Measurements from ENCODE around the gene PAPOLA.
"Not testable (repeated sequence)": the region's sequence is repeated elsewhere in the genome, so short reads cannot be mapped to it uniquely, and the experiment has no call there.

The PAPOLA gene

DNA sequence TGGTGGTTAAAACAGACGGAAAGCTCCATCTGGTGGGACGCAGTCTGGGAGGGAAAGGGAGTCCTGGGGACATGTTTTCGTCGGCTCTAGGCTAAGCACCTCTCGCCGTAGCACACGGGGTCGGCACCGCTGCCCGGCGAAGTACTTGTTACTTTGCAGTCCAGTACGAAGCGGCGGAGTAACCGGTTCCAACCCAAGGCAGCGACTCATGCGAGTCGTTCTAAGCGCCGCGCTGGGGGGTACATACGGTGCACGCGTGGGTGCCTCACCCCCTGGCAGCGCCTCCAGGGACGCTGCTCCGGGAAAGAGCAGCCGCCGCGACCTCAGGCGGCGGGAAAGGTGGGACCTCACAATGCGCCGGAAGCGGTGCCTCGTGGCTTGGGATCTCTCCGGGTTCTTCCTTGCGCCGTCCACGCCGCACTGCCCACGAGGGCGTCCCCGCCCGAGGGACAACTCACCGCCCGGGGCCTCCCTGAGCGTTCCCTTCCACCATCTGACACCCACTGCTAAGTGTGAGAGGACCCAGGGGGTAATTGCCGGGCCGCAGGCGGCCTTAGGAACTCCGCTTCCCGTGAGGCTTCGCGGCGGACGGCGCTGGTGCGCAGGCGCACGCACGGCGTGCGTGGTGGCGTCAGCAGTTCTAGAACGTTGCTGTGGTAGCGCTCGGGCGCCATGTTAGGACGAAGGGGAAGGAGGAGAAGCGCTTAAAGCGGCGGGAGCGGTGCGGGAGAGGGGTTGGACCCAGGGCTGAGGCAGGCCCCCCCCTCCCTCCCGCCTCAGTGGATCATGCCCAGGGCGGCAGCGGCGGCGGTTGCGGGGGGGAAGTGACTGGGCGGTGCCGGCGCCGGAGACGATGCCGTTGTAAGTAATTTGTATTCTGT, at the start of gene PAPOLA:
Gene PAPOLA (plus strand): TSS at position 643 of the 881 bp plus-strand sequence. CDS start 211 bp downstream, at position 854.
- DNase-seq: peak; percentile 62 to 88

- DNase-seq: no peak
Measured at GRCh38 chr14:96452684-96453083, 49.5 kb upstream of the PAPOLA start.

- no peak for DNase-seq
Measured at GRCh38 chr14:96455588-96455987, 46.6 kb upstream of the PAPOLA start.

DNA sequence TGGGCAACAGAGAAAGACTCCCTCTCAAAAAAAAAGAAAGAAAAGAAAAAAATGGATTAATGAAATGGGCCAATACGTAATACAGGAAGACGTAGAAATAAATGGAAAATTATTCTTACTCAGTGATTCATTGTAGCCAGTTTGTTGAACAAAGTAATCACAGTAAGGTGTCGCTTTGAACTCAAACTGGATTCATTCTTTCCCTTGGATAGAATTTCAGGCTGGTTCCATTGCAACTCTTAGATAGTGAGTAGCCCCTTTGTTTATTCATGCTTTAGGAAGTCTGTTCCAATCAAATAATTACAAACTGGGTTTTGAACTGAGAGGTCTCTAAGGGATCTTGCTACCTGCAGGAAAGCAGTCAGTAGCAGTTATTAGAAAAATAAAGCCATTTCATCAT, 42.3 kb upstream of the PAPOLA start:
- no peak for DNase-seq

GRCh38 chr14:96461950-96462798, 40.0 kb upstream of the PAPOLA start:
- DNase-seq: no peak

GRCh38 chr14:96464136-96464535, 38.0 kb upstream of the PAPOLA start:
- DNase-seq: no peak

- DNase-seq: no peak
Measured at GRCh38 chr14:96466918-96467317, 35.3 kb upstream of the PAPOLA start.

DNA sequence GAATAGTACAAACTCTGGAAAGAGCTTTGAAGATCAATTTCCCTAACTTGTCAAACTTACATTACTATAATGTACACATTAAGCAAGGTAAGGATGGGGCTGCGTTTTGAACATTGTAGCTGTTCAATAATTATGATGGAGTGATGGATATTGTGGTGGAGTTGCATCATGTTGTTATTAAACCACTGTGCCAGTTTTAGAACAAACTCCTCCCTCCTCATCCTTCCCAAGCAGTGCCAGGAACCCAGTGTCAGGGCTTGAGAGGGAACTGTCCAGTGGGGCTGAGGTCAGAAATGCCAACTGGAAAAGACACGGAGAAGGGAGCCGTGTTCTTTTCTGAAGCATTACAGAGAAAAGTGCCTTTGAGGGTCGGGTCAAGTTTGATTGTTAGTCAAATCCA, 31.9 kb upstream of the PAPOLA start:
- no peak for DNase-seq

GRCh38 chr14:96470967-96471366, 31.2 kb upstream of the PAPOLA start:
- DNase-seq: not testable (repeated sequence)

DNA sequence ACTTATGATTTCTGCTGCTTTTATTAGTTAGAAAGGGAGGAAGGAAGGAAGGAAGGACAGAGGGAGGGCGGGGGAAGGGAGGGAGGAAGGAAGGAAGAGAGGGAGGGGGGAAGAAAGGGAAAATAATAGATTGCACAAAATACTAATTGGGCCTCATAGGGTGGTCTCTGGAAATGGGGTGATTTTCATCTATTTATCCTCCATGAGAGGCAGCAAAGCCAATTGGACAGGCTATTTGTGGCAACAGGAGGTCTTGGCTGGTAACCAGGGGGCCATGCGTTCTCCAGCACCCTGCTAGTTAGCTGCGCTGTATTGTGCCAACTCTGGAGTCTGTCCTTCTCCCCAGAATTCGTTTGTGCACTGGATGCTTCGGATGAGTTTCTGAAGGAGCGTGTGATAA, 24.1 kb upstream of the PAPOLA start:
- DNase-seq: no peak

DNA sequence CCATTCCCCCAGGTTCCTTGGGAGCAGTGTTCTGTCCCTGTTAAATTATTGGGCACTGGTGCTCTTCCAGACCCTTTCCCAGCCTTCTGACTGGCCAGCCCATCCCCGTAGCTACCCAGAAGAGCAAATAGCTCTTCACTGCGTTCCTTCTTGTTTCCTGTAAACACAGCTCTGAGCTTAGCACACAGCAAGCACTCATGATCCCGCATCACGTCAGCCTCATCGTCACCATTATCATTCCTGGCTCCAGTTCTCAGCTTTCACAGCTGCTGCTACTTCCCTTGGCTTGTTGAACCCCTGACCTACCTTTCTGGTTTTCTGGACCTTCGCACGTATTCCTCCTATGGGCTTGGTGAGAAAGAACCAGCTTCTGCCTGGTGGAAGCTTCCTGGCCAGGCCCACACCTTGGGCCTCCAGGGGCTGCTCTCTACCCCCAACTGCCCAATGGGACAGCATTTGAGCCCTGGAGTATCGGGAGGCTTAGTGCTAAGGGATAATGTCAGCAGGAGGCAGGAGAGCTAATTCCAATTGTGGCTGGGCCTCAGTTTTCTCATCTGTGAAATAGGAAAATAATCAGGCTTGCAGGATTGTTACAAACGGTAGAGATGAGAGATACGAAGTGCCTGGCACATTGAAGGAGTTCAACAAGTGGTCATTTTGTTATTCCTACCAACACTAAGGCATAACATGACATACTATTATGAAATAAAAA, 22.6 kb upstream of the PAPOLA start:
- no peak for DNase-seq

DNA sequence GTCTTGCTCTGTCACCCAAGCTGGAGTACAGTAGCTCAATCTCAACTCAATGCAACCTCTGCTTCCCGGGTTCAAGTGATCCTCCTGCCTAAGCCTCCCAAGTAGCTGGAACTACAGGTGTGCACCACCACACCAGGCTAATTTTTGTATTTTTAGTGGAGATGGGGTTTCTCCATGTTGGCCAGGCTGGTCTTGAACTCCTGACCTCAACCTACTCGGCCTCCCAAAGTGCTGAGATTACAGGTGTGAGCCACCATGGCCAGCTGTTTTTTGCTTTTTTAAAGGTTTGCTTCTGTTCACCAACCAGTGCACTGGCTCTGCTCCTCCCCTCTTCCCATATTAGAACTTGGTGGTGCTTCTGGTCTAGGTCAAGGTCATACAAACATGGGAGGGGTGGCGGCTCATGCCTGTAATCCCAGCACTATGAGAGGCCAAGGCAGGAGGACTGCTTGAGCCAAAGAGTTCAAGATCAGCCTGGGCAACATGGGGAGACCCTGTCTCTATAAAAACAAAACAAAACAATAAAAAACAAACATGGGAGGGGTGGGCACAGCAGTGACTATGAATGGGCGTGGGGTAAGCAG, 20.4 kb upstream of the PAPOLA start:
- no peak for DNase-seq

- no peak for DNase-seq
Measured at GRCh38 chr14:96482986-96483385, 19.2 kb upstream of the PAPOLA start.

- no peak for DNase-seq
Measured at GRCh38 chr14:96484399-96484798, 17.8 kb upstream of the PAPOLA start.

DNA sequence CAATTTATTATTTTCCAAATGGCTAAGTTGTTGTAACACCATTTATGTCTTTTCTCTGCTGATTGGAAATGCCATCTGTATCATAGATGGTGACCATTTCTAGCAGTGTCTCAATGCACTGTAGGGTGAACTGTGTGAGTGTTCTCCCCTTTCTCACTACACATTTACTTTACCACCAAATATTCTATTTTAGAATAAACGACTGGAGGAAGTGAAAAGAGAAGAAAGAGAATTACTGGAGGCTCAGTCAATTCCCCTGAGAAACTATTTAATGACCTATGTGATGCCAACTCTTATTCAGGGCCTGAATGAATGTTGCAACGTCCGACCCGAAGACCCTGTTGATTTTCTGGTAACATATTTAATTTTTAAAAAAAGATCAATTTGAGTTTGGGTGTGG, 15.5 kb upstream of the PAPOLA start:
- no peak for DNase-seq

GRCh38 chr14:96489327-96489726, 12.9 kb upstream of the PAPOLA start:
- no peak for DNase-seq

DNA sequence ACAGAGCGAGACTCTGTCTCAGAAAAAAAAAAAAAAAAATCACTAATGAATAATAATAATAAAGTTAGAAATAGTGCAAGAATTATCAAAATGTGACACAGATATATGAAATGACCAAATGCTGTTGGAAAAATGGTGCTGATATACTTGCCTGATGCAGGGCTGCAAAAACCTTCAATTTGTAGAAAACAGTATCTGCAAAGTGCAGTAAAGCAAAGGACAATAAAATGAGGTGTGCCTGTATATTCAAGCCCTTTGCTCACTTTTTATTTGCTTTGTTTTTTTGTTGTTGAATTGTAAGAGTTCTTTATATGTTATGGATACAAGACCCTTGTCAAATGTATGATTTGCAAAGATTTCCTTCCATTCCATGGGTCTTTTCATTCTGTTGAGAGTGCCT, 9.0 kb upstream of the PAPOLA start:
- DNase-seq: no peak

- DNase-seq: no peak
Measured at GRCh38 chr14:96494331-96494730, 7.9 kb upstream of the PAPOLA start.

DNA sequence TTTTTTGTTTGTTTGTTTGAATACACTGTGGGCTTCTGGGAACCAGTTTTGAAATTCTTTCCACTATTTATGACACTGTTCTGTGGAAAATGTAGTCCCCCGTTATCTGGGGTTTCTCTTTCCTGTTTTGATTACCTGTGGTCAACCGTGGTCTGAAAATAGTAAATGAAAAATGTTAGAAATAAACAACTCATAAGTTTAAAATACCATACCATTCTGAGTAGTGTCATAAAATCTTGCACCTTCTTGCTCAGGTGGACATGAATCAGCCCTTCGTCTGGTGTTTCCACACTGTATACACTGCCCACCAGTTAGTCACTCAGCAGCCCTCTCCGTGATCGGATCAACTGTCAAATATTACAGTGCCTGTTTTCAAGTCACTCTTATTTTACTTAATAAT, 5.1 kb upstream of the PAPOLA start:
- no peak for DNase-seq

- no peak for DNase-seq
Measured at GRCh38 chr14:96497586-96497985, 4.6 kb upstream of the PAPOLA start.

DNA sequence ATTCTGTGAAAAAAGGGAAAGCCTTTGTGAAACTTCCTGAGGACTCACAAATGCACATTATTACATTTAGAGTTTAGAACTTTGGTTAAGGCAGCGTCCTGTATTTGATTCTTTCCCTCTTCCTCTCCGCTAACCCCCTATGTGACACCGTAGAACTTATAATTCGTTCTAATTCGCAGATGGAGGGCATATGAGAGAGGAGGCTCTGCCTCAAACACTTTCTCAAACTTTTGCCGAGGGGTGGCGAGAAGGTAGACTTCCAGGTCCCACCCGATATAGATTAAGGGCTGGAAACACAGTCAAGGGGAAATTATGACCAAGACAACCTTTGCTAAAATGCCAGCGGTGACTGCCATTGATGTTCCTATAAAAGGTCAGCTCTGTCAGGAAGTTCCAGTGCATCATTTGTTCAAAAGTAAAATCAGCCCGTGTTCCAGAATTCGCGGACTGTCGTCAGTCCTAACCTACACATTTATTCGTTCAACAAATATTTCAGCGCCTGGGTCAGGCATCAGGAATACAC, 904 bp upstream of the PAPOLA start:
- no peak for DNase-seq

DNA sequence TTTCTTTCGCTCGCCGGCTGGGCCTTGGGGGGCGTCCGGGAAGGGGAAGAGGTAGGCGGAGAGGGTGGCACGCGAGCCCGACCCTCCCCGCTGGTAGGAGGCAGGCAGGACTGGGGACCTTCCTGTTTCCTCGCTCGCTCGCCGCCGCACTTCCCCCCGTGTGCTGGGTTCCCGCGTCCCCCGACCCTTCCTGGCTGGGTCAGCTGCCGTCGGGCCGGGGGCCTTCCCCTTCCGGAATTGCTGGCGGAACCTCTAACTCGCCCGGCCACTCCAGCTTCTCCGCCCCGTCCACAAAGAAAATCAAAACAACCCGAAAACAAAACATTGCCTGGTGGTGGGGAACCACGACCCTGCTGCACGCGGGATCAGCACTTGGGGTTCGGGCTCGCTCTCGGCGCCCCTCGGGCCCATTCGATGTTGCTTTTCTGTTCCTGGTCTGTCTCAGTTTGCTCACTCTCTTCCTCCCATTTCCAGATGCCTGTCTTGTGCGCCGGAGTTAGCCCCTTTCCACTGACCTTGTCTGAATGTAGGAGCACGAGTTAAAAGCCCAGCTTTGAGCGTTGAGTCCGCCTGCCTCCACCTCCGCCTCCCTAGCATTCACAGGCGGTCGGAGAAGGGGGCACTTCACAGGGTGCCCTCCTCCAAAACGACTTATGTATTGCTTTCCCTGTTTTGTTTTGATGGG, 581 bp downstream of the PAPOLA start:
- DNase-seq: peak in 1 of 2 experiments; percentile 46

Data from SW 1271 (cell line).